Epithelial cell of proximal tubule (primary cell): ENCODE measurements around the gene MMP24. TPM values are rescaled to one million over a fixed set of nuclear protein-coding genes. Genes with fewer than 3 reads are reported as not detected.
A peak's percentile ranks its signal among the peaks of the same experiment; 100 is the strongest.
"Not testable (repeated sequence)": the region's sequence is repeated elsewhere in the genome, so short reads cannot be mapped to it uniquely, and the experiment has no call there.

Experiments used
- DNase-seq: peaks from one replicate; pipeline ENCODE4 v3.0.0-alpha.2; 2011; ENCODE audit warnings: low read depth
- H3K4me3 ChIP-seq: 2 replicates; pipeline ENCODE4 v1.5.1; 2011; ENCODE audit warnings: low read depth, mild to moderate bottlenecking, low read length
- total RNA-seq: library from RNA; depleted of rRNA; stranded (reverse); fragments of >200 nt; gene quantifications from 2 replicates; pipeline ENCODE4 v1.2.3, GENCODE V29; 2015
- TF ChIP-seq, protein P1 (sequence below): conservative IDR thresholded peaks from 2 replicates; pipeline ENCODE4 v1.5.1; 2012; ENCODE audit warnings: low read depth, mild to moderate bottlenecking, low read length

The MMP24 gene
- total RNA-seq, 1 donor from 2014 or later, result 12.2 TPM

- no peak for DNase-seq
- no peak overlapping the region for H3K4me3 ChIP-seq
- TF ChIP-seq, protein P1, sequence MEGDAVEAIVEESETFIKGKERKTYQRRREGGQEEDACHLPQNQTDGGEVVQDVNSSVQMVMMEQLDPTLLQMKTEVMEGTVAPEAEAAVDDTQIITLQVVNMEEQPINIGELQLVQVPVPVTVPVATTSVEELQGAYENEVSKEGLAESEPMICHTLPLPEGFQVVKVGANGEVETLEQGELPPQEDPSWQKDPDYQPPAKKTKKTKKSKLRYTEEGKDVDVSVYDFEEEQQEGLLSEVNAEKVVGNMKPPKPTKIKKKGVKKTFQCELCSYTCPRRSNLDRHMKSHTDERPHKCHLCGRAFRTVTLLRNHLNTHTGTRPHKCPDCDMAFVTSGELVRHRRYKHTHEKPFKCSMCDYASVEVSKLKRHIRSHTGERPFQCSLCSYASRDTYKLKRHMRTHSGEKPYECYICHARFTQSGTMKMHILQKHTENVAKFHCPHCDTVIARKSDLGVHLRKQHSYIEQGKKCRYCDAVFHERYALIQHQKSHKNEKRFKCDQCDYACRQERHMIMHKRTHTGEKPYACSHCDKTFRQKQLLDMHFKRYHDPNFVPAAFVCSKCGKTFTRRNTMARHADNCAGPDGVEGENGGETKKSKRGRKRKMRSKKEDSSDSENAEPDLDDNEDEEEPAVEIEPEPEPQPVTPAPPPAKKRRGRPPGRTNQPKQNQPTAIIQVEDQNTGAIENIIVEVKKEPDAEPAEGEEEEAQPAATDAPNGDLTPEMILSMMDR, result no peak
These were observed 33.9 kb downstream of the MMP24 start for GRCh38 chr20:35260426-35260825.

GRCh38 chr20:35262321-35262720, 35.8 kb downstream of the MMP24 start:
- peak overlapping the region; percentile 21 for H3K4me3 ChIP-seq
- DNase-seq, result not testable (repeated sequence)

GRCh38 chr20:35262731-35263531, 36.4 kb downstream of the MMP24 start:
- DNase-seq, result peak; percentile 92
- peak overlapping the region; percentile 53 for H3K4me3 ChIP-seq
- TF ChIP-seq, protein P1, result peak; percentile 43

- H3K4me3 ChIP-seq, result peak overlapping the region; percentile 53
- TF ChIP-seq, protein P1, result no peak
- DNase-seq, result no peak
These were observed 37.2 kb downstream of the MMP24 start for GRCh38 chr20:35263532-35264341.

- no peak for DNase-seq
- H3K4me3 ChIP-seq, result no peak overlapping the region
- TF ChIP-seq, protein P1, result peak; percentile 78
These were observed 38.3 kb downstream of the MMP24 start for GRCh38 chr20:35264755-35265154.

DNA sequence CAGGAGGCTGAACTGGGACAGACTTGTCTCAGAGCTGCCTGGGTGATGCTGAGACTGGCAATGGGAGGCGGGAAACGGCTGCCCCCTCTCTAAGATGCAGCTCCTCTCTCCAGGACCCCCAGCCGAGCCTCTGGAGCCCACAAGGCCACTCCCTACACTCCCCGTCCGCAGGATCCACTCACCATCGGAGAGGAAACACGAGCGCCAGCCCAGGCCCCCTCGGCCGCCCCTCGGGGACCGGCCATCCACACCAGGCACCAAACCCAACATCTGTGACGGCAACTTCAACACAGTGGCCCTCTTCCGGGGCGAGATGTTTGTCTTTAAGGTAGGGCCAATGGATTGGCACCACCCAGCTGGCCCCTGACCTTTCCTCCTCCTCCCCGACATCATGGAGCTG, 40.6 kb downstream of the MMP24 start:
- TF ChIP-seq, protein P1, result no peak
- no peak overlapping the region for H3K4me3 ChIP-seq
- DNase-seq, result no peak

- no peak for DNase-seq
These were observed 42.7 kb downstream of the MMP24 start for GRCh38 chr20:35269055-35269781.

More at GRCh38 chr20:35269055-35269781, 42.7 kb downstream of the MMP24 start:
- TF ChIP-seq, protein P1, result peak; percentile 89
- no peak overlapping the region for H3K4me3 ChIP-seq
